Parathyroid adenoma (tissue), 2 donors: ENCODE data around the gene B3GNT5.

Experiments used
- H2AFZ ChIP-seq: fragments of 300-600 bp; sonication (generic); one replicate; pipeline ENCODE4 v1.7.0; 2017; ENCODE audit warnings: antibody characterized with exemption, mild to moderate bottlenecking
- H3K27ac ChIP-seq: fragments of 300-600 bp; sonication (generic); one replicate; pipeline ENCODE4 v1.7.0; 2017
- H3K27me3 ChIP-seq: fragments of 300-600 bp; sonication (generic); one replicate; pipeline ENCODE4 v1.7.0; 2017; ENCODE audit warnings: low read length; ENCODE audit not compliant: control insufficient read depth, insufficient read depth
- H3K36me3 ChIP-seq: fragments of 300-600 bp; sonication (generic); one replicate; pipeline ENCODE4 v1.7.0; 2017; ENCODE audit warnings: low read length; ENCODE audit not compliant: control insufficient read depth, insufficient read depth
- H3K4me1 ChIP-seq: fragments of 300-600 bp; sonication (generic); one replicate; pipeline ENCODE4 v1.7.0; 2017; ENCODE audit warnings: control low read depth
- H3K4me2 ChIP-seq: fragments of 300-600 bp; sonication (generic); one replicate; pipeline ENCODE4 v1.7.0; 2017; ENCODE audit warnings: low read length
- H3K4me3 ChIP-seq: fragments of 300-600 bp; sonication (generic); one replicate; pipeline ENCODE4 v1.7.0; 2017; ENCODE audit warnings: low read depth, low read length
- H3K79me2 ChIP-seq: fragments of 300-600 bp; sonication (generic); one replicate; pipeline ENCODE4 v1.7.0; 2017; ENCODE audit warnings: control low read depth
- H3K9ac ChIP-seq: fragments of 300-600 bp; sonication (generic); one replicate; pipeline ENCODE4 v1.7.0; 2017; ENCODE audit warnings: mild to moderate bottlenecking
- H3K9me3 ChIP-seq: fragments of 300-600 bp; sonication (generic); one replicate; pipeline ENCODE4 v1.7.0; 2017; ENCODE audit warnings: low read length; ENCODE audit not compliant: control insufficient read depth
- TF ChIP-seq, protein P1 (sequence below): fragments of 300-600 bp; sonication (generic); IDR thresholded peaks from one replicate; pipeline ENCODE4 v1.7.0; 2017; ENCODE audit warnings: antibody characterized with exemption, mild to moderate bottlenecking
- donor health status: primary hyperparathyroidism.

The B3GNT5 gene

DNA sequence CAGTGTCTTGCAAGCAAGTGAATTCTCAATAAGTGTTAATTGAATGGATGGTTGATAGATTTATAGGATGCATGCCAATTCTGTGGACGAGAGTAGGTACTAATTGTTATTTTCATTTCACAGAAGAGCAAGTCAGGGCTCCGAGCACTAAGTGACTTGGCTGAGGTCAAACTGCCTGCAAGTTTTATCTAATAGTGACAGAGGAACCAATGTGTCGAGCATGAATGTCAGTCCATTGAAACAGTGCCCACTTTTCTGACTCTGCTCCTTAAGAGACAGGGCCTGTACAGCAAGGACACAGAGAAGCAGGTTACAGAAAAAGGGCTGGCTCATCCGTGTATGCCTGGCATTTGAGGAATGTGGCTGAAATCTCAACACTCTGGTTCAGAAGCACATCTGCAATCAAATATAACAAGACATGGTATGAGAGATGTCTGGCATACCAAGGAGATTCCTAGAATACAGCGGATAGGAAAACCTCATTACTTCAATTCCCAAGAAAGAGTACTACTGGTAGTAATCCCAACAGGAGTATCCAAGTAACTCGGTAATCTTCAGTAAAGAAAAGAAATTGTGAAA, 6.0 kb upstream of the B3GNT5 start:
- Histone ChIP-seq H3K27me3 (no peaks in the 10 kb centered on the region), H3K4me1 (no peaks in the 10 kb centered on the region), H2AFZ (no peak overlapping the region), H3K9me3 (no peaks in the 10 kb centered on the region), H3K36me3 (no peaks in the 10 kb centered on the region), H3K4me2 (no peak overlapping the region), H3K27ac (no peak overlapping the region), H3K9ac (no peak overlapping the region), H3K79me2 (no peaks in the 10 kb centered on the region), H3K4me3 (no peak overlapping the region)
- TF ChIP-seq, protein P1, sequence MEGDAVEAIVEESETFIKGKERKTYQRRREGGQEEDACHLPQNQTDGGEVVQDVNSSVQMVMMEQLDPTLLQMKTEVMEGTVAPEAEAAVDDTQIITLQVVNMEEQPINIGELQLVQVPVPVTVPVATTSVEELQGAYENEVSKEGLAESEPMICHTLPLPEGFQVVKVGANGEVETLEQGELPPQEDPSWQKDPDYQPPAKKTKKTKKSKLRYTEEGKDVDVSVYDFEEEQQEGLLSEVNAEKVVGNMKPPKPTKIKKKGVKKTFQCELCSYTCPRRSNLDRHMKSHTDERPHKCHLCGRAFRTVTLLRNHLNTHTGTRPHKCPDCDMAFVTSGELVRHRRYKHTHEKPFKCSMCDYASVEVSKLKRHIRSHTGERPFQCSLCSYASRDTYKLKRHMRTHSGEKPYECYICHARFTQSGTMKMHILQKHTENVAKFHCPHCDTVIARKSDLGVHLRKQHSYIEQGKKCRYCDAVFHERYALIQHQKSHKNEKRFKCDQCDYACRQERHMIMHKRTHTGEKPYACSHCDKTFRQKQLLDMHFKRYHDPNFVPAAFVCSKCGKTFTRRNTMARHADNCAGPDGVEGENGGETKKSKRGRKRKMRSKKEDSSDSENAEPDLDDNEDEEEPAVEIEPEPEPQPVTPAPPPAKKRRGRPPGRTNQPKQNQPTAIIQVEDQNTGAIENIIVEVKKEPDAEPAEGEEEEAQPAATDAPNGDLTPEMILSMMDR: no peak

DNA sequence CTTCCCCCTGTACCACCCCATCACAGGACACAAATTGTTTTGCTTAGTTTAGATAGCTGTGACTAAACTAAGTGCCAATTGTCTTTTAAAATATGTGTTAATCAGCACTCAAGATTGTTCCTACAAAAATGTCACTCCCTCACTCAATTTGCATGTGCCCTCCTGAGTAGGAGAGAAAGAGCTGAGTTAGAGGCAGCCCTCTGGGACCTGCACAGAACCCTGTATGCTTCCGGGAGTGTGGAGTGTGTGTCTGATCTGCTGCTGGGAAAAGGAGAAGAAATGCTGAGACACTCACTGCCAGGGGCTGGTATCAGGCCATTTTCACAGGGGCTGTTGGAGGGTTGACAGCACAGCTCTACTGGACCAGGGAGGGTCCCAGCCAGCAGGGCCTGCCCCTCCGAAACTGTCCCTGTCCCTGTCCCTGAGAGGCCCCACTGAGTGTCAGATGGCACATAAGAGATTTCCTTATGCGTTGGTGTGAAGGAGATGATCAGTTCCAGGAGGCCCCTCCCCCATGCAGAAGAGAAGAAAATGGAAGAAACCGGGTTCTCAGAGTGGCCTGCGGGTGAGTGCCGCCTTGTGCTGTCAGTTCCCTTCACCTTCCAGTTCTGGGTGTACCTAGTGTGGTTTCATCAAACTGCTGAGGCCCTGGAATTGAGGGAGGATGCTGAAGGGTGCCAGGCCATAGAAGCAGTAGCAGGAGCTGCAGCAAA, 3.9 kb upstream of the B3GNT5 start:
- no peaks in the 10 kb centered on the region for H3K4me1 ChIP-seq
- TF ChIP-seq, protein P1: no peak
- no peak overlapping the region for H3K9ac ChIP-seq
- H3K79me2 ChIP-seq: no peaks in the 10 kb centered on the region
- no peaks in the 10 kb centered on the region for H3K36me3 ChIP-seq
- no peaks in the 10 kb centered on the region for H3K9me3 ChIP-seq
- no peak overlapping the region for H3K4me3 ChIP-seq
- no peaks in the 10 kb centered on the region for H3K27me3 ChIP-seq
- H2AFZ ChIP-seq: no peak overlapping the region
- no peak overlapping the region for H3K27ac ChIP-seq
- no peak overlapping the region for H3K4me2 ChIP-seq

DNA sequence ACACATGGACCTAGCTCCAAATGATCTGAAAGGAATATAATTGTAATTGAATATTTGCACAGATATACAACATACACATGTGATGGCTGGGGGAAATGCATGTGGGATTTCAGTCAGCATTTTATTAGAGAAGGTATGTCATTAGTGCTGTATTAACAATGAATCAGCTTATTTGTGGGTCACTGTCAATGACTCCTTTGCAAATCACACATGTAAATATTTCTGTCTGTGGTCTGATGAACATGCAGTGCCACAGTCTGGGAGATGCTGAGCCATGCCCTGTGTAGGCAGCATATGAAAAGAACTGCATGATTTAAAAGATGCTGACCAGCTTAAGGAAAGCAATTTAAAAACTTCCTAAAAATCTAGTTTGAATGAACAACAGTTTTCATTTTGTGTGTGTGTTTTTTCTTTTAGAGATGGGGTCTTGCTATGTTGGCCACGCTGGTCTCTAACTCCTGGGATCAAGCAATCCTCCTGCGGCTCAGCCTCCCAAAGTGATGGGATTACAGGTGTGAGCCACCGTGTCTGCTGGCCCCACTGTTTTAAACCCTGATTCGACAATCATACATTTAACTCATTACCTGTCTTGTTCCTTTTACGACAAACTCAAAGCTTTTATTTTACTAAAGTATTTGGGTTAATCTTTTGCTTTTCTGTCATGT, 803 bp upstream of the B3GNT5 start:
- Histone ChIP-seq H3K4me3 (peak overlapping the region; percentile 50), H3K27me3 (no peaks in the 10 kb centered on the region), H3K27ac (no peak overlapping the region), H3K79me2 (no peaks in the 10 kb centered on the region), H2AFZ (no peak overlapping the region), H3K4me1 (no peaks in the 10 kb centered on the region), H3K9me3 (no peaks in the 10 kb centered on the region), H3K4me2 (peak overlapping the region; percentile 76), H3K9ac (no peak overlapping the region), H3K36me3 (no peaks in the 10 kb centered on the region)
- TF ChIP-seq, protein P1: no peak

DNA sequence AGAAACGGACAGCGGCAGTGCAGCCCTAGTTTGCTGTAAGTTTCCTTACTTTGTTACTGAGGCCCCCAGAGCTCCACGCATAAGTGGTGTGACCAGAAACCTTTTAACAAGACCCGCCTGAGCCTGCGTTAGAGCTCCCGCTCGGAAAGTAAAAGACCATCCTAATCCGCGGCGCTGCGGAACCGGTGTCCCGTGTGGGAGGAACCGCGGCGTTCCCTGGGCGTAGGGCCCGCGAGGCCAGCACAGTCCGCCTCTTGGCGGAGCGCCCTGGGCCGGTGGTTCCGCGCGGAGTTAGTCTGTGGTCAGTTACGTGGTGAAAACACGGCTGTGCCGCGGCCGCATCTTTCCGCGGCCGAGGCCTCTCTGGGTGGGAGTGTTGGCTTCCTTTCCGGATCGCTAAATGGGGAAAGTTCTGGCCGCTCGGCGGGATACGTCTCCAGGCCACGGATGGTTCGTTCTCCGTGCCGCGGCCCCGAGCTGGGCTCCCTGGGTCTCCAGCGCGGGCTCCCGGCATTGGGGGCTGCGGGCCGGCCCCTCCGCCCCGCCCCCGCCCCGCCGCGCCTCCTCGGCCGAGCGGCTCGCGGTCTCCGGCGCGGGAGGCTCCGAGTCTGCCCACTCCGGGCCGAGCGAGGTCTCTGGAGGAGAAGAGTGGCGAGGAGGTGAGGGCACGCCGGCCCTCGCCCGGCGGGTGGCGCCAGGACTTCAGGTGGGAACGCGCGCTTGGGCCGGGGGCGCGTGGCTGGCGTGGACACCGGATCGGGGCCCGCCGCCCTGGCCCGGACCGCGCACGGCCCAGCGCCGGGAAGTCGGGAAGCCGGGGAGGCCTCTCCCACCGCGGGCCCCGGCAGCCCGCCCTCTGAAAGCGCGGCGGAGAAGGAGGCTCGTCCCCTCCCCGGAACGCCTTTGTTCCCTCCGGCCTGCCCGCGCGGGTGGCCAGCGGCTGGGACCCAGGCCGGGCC, 754 bp downstream of the B3GNT5 start:
- no peaks in the 10 kb centered on the region for H3K27me3 ChIP-seq
- peak overlapping the region; percentile 72 for H2AFZ ChIP-seq
- H3K4me2 ChIP-seq: peak overlapping the region; percentile 84
- no peak overlapping the region for H3K9ac ChIP-seq
- H3K27ac ChIP-seq: peak overlapping the region; percentile 34
- no peaks in the 10 kb centered on the region for H3K36me3 ChIP-seq
- TF ChIP-seq, protein P1: no peak
- H3K4me1 ChIP-seq: no peaks in the 10 kb centered on the region
- no peaks in the 10 kb centered on the region for H3K79me2 ChIP-seq
- peak overlapping the region; percentile 68 for H3K4me3 ChIP-seq
- no peaks in the 10 kb centered on the region for H3K9me3 ChIP-seq
